ENCODE data around the gene CACNG3.

DNA sequence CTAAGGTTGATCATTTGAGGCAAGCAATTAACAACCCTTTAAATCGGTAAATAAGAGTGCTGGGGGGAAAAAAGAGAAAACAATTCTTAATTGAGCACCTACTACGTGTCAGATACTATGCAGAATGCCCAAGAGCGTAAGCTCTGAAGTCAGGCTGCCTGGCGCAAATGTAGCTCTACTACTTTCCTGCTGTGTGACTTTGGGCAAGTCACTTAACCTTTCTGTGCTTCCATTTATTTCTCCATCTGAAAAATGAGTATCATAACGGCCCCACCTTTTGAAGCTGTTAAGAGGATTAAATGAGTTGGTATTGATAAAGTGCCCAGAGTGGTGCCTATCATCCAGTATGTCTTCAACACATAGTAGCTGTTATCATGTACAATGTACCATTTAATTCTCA lies 102.0 kb downstream of the CACNG3 start:
- TF ChIP-seq CTCF (conservative IDR thresholded peaks at IDR 0.05) (no peak), ZFX (IDR thresholded peaks at IDR 0.05) (no peak)

All from C4-2B (cell line).